ENCODE data around the gene RRBP1.

Gene RRBP1, protein sequence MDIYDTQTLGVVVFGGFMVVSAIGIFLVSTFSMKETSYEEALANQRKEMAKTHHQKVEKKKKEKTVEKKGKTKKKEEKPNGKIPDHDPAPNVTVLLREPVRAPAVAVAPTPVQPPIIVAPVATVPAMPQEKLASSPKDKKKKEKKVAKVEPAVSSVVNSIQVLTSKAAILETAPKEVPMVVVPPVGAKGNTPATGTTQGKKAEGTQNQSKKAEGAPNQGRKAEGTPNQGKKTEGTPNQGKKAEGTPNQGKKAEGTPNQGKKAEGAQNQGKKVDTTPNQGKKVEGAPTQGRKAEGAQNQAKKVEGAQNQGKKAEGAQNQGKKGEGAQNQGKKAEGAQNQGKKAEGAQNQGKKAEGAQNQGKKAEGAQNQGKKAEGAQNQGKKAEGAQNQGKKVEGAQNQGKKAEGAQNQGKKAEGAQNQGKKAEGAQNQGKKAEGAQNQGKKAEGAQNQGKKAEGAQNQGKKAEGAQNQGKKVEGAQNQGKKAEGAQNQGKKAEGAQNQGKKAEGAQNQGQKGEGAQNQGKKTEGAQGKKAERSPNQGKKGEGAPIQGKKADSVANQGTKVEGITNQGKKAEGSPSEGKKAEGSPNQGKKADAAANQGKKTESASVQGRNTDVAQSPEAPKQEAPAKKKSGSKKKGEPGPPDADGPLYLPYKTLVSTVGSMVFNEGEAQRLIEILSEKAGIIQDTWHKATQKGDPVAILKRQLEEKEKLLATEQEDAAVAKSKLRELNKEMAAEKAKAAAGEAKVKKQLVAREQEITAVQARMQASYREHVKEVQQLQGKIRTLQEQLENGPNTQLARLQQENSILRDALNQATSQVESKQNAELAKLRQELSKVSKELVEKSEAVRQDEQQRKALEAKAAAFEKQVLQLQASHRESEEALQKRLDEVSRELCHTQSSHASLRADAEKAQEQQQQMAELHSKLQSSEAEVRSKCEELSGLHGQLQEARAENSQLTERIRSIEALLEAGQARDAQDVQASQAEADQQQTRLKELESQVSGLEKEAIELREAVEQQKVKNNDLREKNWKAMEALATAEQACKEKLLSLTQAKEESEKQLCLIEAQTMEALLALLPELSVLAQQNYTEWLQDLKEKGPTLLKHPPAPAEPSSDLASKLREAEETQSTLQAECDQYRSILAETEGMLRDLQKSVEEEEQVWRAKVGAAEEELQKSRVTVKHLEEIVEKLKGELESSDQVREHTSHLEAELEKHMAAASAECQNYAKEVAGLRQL (N-terminal part only)

DNA sequence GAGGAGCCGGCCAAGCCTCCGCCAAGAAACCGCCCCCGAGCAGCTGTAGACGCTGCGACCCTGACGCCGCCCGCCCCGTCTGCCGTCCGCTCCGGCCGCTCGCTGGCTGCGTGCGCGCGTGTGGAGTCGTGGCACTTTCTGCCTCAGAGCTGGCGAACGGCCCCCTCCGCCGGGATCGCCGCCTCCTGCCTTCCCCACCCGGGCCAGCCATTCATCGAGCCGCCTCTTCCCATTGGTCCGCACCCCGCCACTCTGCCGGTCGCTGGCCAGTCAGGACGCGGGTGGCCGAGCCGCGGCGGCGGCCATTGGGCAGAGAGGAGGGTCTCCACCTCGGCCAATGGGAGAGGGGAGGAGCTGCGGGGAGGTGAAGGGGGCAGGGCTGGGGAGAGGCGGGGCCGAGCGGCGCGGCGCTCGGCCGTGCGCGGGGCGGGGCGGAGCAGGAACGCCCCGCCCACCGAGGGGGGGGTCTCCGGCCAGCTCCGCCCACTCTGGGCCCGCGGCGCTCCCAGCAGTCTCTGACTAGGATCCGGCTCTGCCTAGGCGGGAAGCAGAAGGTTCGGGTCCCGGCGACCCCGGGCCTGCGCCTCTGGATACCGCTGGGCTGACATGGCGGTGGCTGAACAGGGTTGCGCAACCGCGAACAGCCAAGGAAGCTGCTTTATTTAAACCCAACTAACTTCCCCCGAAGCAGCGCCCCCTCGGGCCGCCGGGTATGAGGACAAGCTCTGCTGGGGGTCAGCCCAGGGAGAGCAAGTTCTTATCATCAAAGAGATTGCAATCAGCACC, at the start of gene RRBP1:
Gene RRBP1 (minus strand): TSS at position 140 of the 786 bp plus-strand sequence. CDS start 21,735 bp downstream, outside the sequence.
- H3K4me3 ChIP-seq (ENCODE audit: low read depth, low read length), result peak within 1 kb of the TSS; percentile 80

GRCh38 chr20:17731233-17731632, 49.2 kb upstream of the RRBP1 start:
- H3K4me3 ChIP-seq (ENCODE audit: low read depth, low read length), result no peak overlapping the region

DNA sequence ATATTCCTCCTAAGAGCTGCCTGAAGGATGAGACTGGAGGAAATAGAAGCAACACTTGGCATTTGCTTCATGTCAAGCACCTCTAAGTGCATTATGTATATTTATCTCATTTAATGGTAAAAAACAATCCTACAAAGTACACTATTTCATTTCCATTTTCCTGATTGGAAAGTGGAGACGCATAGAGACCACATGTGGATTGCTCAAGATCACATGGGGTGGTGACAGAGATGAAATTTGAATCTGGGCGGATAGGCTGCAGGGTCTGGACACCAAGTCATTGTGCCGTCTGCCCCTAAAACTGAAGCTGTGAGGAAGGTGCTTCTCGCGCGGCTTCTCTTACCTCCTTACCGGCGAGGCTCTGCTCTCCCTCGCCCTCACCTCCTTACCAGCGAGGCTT, 48.0 kb upstream of the RRBP1 start:
- H3K4me3 ChIP-seq (ENCODE audit: low read depth, low read length), result no peak overlapping the region

DNA sequence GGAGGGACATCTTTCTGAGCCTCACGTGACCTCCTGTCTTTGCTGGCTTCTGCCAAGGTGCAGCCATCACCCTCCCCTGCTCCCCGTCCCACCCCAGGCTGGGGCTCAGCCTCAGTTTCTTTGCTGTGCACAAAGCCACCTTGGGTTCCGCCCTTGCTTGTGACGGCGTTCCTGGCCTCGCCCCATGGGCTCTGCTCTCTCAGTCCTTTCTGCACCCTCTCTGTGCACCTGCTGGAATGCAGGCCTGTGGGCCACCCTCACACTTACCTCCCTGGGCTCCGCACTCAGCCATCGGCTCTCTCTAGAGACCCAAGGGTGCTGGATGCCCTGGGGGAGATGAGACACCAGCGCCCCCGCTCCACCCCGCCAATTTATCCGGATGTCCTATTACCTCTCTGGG, 46.0 kb upstream of the RRBP1 start:
- no peak overlapping the region for H3K4me3 ChIP-seq (ENCODE audit: low read depth, low read length)

DNA sequence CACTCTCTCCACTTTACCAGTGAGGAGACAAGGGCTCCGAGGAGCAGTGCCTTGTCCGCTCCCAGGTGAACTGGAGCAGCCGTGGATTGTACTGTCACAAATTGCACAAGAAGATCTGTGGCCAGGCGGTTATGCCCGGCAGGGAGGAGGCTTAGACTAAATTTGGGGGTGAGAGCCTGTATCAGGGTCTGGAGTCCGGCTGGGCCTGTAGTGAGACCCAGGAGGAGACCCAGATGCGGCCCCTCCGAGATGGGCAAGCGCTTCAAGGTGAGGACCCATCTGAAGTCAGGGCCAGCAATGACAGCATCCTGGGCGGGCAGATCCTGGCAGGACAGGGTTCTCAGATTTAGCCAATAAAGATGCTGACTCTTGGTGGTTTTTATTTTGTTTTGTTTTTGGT, 45.3 kb upstream of the RRBP1 start:
- no peak overlapping the region for H3K4me3 ChIP-seq (ENCODE audit: low read depth, low read length)

DNA sequence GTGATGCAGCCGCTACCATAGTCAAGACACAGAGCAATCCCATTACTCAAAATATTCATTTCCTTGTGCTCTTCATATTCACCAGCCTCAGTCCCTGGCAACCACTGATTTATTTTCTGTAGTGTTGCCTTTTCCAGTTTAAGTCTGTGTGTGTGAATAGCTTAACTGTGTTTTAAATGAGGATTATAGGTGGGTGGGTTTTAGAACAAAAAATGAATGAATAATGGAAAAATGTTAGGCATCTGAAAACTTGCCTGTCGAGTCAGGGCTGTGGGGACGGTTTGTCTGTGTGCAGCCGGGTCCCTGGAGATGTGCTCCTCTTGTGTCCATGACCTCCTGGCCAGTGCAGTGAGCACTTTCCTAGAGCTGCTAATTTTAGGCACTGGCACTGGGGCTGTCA, 44.9 kb upstream of the RRBP1 start:
- no peak overlapping the region for H3K4me3 ChIP-seq (ENCODE audit: low read depth, low read length)

DNA sequence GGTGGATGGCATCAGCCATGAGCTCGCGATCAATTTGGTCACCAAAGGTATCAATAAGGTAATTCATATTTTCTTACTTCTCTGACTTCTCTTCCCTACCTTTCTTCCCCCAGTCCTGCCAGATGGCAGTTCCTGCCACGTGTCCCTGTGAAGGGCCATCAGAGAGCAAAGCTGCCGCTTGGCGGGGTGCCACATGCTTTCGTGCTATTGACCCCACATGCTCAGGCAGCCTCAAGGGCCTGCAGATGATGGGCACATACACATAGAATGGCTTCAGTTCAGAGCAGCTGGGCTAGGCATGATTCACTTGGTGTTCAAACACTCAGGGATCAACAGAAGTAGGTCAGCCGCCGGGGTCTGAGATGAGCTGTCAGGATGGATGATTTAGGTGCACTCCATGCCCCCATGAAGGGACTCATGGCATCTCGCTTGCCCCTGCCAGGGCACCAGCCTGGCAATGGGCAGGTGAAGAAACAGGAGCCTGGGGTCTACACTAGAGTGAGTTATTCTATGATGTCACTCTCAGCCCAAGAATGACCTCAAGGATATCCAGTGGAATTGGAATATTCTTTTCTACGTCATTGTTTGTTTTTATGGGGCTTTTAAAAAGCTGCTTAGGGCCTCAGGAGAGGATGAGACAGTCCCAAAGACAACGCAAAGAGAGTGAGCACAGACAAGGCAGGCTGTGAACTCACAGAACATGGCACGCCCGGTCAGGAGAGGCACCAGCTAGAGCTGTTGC, 43.2 kb upstream of the RRBP1 start:
- no peak overlapping the region for H3K4me3 ChIP-seq (ENCODE audit: low read depth, low read length)

DNA sequence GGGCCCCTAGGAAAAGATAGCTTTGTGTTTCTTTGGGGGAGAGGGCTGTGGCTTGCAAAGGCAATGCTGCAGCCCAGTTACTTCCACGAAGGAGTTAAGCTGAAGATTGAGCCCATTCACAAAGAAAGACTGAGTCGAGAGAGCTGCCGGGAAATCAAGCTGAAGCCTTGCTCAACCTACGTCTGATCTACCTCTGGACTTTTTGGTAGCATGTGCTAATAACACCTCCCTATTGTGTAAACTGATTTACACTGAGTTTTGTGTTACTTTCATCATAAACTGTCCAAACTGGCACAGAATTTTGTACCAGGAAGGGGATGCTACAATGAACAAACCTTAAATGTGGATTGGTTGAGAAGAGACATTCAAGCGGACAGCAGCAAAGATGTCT, 41.3 kb upstream of the RRBP1 start:
- no peak overlapping the region for H3K4me3 ChIP-seq (ENCODE audit: low read depth, low read length)

DNA sequence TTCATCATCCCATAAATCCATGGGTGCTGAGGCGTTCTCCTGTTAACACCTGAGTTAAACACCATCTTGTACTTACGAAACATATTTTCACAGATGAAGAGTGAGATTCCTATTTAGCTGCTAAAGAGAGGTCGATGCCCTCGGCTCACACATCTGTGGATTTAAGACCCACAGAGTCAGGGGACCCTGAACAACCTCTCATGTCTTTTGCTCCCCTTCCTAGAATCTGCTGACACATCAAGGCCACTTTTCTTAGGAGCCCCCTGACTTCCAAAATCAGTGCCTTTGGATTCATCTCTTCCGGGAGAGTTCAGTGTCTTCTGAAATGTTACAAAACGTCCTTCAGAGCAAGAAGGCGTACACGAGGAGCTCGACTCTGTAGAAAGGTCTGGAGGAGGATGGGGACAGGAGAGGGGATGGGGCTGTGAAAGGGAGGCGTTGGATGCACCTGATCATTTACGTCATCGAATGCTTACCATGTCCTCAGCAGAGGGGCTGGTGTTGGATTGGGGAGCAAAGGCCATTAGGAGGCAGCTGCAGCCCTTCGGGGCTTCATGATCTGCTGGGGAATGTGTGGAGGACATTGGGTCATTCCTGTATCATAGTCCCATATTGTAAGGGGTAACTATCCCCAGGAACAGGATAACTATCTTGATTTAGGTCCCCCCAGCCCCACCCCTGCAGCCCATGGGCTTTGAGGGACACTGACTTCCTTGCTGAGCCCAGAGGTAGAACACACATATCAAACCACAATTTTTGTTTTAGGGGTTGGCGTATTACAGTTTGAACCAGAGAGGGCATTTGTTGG, 40.7 kb upstream of the RRBP1 start:
- H3K4me3 ChIP-seq (ENCODE audit: low read depth, low read length), result no peak overlapping the region

DNA sequence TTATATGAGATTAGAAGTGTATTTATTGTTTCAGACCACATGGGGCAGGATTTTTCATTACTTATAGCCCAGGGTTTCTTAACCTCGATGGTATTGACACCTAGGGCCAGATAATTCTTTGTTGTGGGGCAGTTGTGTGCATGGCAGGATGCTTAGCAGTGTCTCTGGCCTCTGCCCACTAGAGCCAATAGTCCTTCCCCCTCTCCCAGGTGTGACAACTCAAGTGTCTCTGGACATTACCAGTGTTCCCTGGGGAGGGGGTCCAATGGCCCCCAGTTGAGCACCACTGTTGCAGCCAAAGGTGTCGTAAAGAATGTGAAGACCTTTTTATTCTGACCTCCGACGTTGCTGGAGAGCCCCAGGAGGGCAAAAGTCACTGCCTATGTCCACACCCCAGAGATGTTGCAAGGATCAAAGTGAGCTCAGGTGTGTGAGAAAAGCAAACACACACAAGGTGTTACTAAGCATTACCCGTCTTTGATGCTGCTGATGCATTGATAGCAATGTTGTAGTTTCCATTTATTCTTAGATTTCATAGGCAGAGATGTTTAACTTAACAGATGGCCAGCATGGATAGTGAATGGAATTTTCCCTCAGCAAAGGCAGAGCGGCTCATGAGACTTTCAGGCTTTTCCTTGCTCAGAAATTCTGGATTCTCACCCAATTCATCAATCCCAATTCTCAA, 39.9 kb upstream of the RRBP1 start:
- no peak overlapping the region for H3K4me3 ChIP-seq (ENCODE audit: low read depth, low read length)

- no peak overlapping the region for H3K4me3 ChIP-seq (ENCODE audit: low read depth, low read length)
These were observed 38.7 kb upstream of the RRBP1 start for GRCh38 chr20:17720755-17721154.

- H3K4me3 ChIP-seq (ENCODE audit: low read depth, low read length), result no peak overlapping the region
These were observed 34.3 kb upstream of the RRBP1 start for GRCh38 chr20:17716331-17716730.

DNA sequence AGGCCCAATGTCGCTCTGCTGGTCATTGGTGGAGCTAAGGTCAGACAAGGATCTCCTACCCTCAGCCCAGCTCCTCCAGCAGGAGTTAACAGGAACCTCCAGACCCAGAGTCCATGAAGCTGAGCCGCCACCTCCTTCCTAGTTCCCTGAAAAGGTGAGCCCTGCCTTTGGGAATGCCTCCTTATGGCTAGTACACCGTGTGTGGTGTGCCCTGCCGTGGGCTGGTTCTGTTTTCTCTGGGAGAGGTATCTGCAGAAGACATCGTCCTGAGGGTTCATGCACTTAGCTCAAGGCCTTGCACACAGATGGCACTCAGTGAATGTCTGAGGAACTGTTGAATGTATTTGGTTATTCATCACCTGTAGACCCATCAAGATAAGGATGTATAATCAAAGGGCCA, 33.0 kb upstream of the RRBP1 start:
- no peak overlapping the region for H3K4me3 ChIP-seq (ENCODE audit: low read depth, low read length)

GRCh38 chr20:17714597-17714996, 32.6 kb upstream of the RRBP1 start:
- no peak overlapping the region for H3K4me3 ChIP-seq (ENCODE audit: low read depth, low read length)

DNA sequence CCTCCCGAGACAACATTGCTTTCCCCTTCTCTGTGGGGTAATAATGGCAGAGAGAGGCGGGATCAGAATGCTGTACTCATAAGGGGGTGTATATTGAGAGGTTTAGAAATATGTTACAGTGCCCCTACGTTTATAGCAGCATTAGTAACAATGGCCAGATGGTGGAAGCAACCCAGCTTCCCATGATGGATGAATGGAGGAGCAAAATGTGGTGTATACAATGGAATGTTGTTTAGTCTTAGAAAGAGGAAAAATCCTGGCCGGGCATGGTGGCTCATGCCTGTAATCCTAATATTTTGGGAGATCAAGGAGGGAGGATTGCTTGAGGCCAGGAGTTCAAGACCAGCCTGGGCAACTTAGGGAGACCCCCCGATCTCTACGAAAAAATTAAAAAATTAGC, 30.7 kb upstream of the RRBP1 start:
- no peak overlapping the region for H3K4me3 ChIP-seq (ENCODE audit: low read depth, low read length)

DNA sequence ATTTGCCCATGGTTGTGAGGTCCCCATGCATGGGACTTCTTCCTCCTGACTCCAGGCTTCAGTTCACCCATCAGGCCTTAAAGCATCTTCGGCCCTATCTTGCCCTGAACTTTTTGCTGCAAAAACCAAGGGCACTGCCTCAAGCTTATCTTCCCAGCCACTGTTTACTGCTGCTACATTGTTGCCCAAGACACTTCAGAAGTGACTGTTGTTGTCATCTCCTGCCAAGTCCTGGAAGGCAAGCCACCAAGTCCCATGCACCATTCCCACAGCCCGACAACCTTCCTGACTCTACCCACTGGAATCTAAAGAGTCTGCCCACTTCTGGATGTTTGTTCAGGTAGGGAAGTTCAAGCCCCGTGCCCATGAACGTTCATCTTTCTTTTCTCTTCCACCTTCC, 30.2 kb upstream of the RRBP1 start:
- H3K4me3 ChIP-seq (ENCODE audit: low read depth, low read length), result no peak overlapping the region

- no peak overlapping the region for H3K4me3 ChIP-seq (ENCODE audit: low read depth, low read length)
These were observed 29.2 kb upstream of the RRBP1 start for GRCh38 chr20:17711267-17711627.
